HepG2 (cell line): ENCODE results near the gene DYSF. TPM values are rescaled to one million over a fixed set of nuclear protein-coding genes. Genes with fewer than 3 reads are reported as not detected.
A peak's percentile ranks its signal among the peaks of the same experiment; 100 is the strongest.

Experiments
- ARHGAP35 ChIP-seq: sonication (generic); formaldehyde crosslinking; IDR thresholded peaks from 2 replicates; pipeline ENCODE4 v1.9.0; 2022; ENCODE audit warnings: mild to moderate bottlenecking, inconsistent platforms, moderate library complexity, missing genetic modification reagents, borderline replicate concordance
- ATAD3A ChIP-seq: sonication (generic); formaldehyde crosslinking; IDR thresholded peaks from 2 replicates; pipeline ENCODE4 v1.4.0; 2020; ENCODE audit warnings: missing genetic modification reagents
- MYC ChIP-seq: sonication (generic); formaldehyde crosslinking; IDR thresholded peaks from 2 replicates; pipeline ENCODE4 v1.9.0; 2021; ENCODE audit warnings: missing genetic modification reagents, borderline replicate concordance
- NBN ChIP-seq: fragments of 450-650 bp; conservative IDR thresholded peaks from 2 replicates; pipeline ENCODE4 v1.6.1; 2017
- NFE2L1 ChIP-seq: sonication (generic); formaldehyde crosslinking; IDR thresholded peaks from 2 replicates; pipeline ENCODE4 v1.4.0; 2020; ENCODE audit warnings: missing genetic modification reagents, mild to moderate bottlenecking, borderline replicate concordance
- PCBP1 ChIP-seq: fragments of 200-400 bp; formaldehyde crosslinking; IDR thresholded peaks from 2 replicates; pipeline ENCODE4 v1.6.1; 2017; ENCODE audit warnings: mild to moderate bottlenecking, low read depth, low read length, borderline replicate concordance
- RARA ChIP-seq: IDR thresholded peaks from 2 replicates; pipeline ENCODE4 v1.6.1; 2016; ENCODE audit warnings: missing genetic modification reagents, missing compliant biosample characterization
- SALL1 ChIP-seq: sonication (generic); formaldehyde crosslinking; IDR thresholded peaks from 2 replicates; pipeline ENCODE4 v1.8.0; 2022; ENCODE audit warnings: mild to moderate bottlenecking, missing genetic modification reagents
- THAP9 ChIP-seq: sonication (generic); formaldehyde crosslinking; IDR thresholded peaks from 2 replicates; pipeline ENCODE4; 2020; ENCODE audit warnings: missing genetic modification reagents, mild to moderate bottlenecking, borderline replicate concordance
- ZFP41 ChIP-seq: sonication (generic); formaldehyde crosslinking; IDR thresholded peaks from 2 replicates; pipeline ENCODE4 v1.4.0; 2020; ENCODE audit warnings: mild to moderate bottlenecking, missing genetic modification reagents, borderline replicate concordance
- ZNF292 ChIP-seq: sonication (generic); formaldehyde crosslinking; IDR thresholded peaks from 2 replicates; pipeline ENCODE4 v1.8.1; 2022; ENCODE audit warnings: mild to moderate bottlenecking, low read depth, missing genetic modification reagents, borderline replicate concordance
- ZNF567 ChIP-seq: sonication (generic); formaldehyde crosslinking; IDR thresholded peaks from 2 replicates; pipeline ENCODE4 v1.8.1; 2023; ENCODE audit warnings: mild to moderate bottlenecking, missing genetic modification reagents, borderline replicate concordance
- ZNF747 ChIP-seq: sonication (generic); formaldehyde crosslinking; IDR thresholded peaks from 2 replicates; pipeline ENCODE4 v1.8.1; 2023; ENCODE audit warnings: missing genetic modification reagents, mild to moderate bottlenecking, borderline replicate concordance
- ZNF766 ChIP-seq: sonication (generic); formaldehyde crosslinking; IDR thresholded peaks from 2 replicates; pipeline ENCODE4 v1.5.0; 2020; ENCODE audit warnings: missing genetic modification reagents, borderline replicate concordance
- ZNF776 ChIP-seq: sonication (generic); formaldehyde crosslinking; IDR thresholded peaks from 2 replicates; pipeline ENCODE4 v1.4.0; 2020; ENCODE audit warnings: mild to moderate bottlenecking, missing genetic modification reagents
- ZSCAN21 ChIP-seq: sonication (generic); formaldehyde crosslinking; IDR thresholded peaks from 2 replicates; pipeline ENCODE4 v1.8.0; 2022; ENCODE audit warnings: mild to moderate bottlenecking, missing genetic modification reagents, moderate library complexity, borderline replicate concordance
- polyA plus RNA-seq, 8 experiments: library from polyadenylated mRNA; depleted of rRNA in 3 of 8; stranded (reverse) in 7 of 8; unstranded in 1 of 8; fragments of >200 nt; fragmentation: Illumina TruSeq in 4 of 8; extraction: Trizol in 4 of 8; gene quantifications; 2 replicates each; pipeline versions ENCODE4 v1.2.1 to v1.2.3, GENCODE V29; 2011 to 2016; ENCODE audit warnings: low read depth in 4 of 8, missing spikeins in 1 of 8, mixed read lengths in 1 of 8; ENCODE audit not compliant: insufficient read depth in 1 of 8
- total RNA-seq, 5 experiments: library from RNA; depleted of rRNA; stranded (reverse); fragments of >200 nt; fragmentation: Illumina TruSeq; extraction: Trizol; gene quantifications; 2 replicates each; pipeline ENCODE4 v1.2.3, GENCODE V29; 2016; ENCODE audit warnings: low read depth in 1 of 5
- TF ChIP-seq, protein P1 (sequence below): sonication (generic); formaldehyde crosslinking; IDR thresholded peaks from 2 replicates; pipeline ENCODE4 v1.5.0; 2020; ENCODE audit warnings: missing genetic modification reagents
- TF ChIP-seq, protein P2 (sequence below): sonication (generic); formaldehyde crosslinking; conservative IDR thresholded peaks from 2 replicates; pipeline ENCODE4 v1.8.0; 2022; ENCODE audit warnings: missing genetic modification reagents
- TF ChIP-seq, protein P3 (sequence below): fragments of 450-650 bp; IDR thresholded peaks from 2 replicates; pipeline ENCODE4 v1.6.1; 2017
- TF ChIP-seq, protein P4 (sequence below): sonication (generic); formaldehyde crosslinking; IDR thresholded peaks from 2 replicates; pipeline ENCODE4 v1.9.0; 2022; ENCODE audit warnings: missing genetic modification reagents, mild to moderate bottlenecking, borderline replicate concordance

The DYSF gene
- total and polyA plus RNA-seq, 2 of the 13 experiments (the other 11 are each of a cell fraction or from before 2014, with no cell fraction given), result 0.15 to 2.4 TPM

DNA sequence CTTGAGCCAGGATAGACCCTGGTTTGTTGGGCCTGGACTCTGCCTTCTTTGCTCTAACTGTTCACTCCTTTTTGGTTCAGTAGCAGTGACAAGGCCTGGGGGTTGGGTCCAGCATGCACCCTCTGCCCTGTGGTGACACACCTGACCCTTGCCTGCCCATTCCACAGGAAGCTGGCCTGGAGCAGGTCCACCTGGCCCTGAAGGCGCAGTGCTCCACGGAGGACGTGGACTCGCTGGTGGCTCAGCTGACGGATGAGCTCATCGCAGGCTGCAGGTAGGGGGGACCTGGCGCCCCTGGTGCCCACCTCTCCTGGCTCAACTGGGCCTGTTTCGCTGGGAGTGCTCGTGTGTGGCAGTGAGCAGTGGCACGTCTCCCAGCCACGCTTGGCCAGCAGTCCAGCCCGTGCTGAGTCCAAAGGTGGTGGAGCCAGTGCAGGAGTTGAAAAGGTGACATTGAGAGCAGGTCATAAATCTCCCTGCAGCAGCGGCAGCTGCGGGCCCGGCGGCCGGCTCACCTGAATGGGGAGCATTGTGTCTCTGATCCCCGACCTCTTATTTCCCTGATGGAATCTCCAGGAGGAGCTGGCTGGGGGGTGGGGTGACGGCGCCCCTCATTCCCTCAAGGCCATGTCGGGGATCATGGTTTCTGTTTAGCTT is 102.6 kb downstream of the DYSF start (continued):
- TF ChIP-seq RARA (peak; percentile 84), ZNF292 (CRISPR knock-in tag) (peak; percentile 98), ZNF776 (0 out of 2 replicates have a peak, but pooled peaks have one; percentile 40), ZNF747 (CRISPR knock-in tag) (no peak), MYC (peak; percentile 78; the same call in 1 of the 2 replicates), NBN (no peak), NFE2L1 (CRISPR knock-in tag) (0 out of 2 replicates have a peak, but pooled peaks have one; percentile 55), ZNF766 (CRISPR knock-in tag) (no peak), ZFP41 (0 out of 2 replicates have a peak, but pooled peaks have one; percentile 46), THAP9 (CRISPR knock-in tag) (peak; percentile 47; the same call in 1 of the 2 replicates), ZSCAN21 (CRISPR knock-in tag) (0 out of 2 replicates have a peak, but pooled peaks have one; percentile 16), ATAD3A (CRISPR knock-in tag) (no peak), SALL1 (CRISPR knock-in tag) (peak; percentile 82), ARHGAP35 (0 out of 2 replicates have a peak, but pooled peaks have one; percentile 36), PCBP1 (0 out of 2 replicates have a peak, but pooled peaks have one; percentile 22), ZNF567 (peak; percentile 81)
- TF ChIP-seq, protein P1, sequence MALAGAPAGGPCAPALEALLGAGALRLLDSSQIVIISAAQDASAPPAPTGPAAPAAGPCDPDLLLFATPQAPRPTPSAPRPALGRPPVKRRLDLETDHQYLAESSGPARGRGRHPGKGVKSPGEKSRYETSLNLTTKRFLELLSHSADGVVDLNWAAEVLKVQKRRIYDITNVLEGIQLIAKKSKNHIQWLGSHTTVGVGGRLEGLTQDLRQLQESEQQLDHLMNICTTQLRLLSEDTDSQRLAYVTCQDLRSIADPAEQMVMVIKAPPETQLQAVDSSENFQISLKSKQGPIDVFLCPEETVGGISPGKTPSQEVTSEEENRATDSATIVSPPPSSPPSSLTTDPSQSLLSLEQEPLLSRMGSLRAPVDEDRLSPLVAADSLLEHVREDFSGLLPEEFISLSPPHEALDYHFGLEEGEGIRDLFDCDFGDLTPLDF, result no peak
- TF ChIP-seq, protein P2, sequence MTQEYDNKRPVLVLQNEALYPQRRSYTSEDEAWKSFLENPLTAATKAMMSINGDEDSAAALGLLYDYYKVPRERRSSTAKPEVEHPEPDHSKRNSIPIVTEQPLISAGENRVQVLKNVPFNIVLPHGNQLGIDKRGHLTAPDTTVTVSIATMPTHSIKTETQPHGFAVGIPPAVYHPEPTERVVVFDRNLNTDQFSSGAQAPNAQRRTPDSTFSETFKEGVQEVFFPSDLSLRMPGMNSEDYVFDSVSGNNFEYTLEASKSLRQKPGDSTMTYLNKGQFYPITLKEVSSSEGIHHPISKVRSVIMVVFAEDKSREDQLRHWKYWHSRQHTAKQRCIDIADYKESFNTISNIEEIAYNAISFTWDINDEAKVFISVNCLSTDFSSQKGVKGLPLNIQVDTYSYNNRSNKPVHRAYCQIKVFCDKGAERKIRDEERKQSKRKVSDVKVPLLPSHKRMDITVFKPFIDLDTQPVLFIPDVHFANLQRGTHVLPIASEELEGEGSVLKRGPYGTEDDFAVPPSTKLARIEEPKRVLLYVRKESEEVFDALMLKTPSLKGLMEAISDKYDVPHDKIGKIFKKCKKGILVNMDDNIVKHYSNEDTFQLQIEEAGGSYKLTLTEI, result no peak
- TF ChIP-seq, protein P3, sequence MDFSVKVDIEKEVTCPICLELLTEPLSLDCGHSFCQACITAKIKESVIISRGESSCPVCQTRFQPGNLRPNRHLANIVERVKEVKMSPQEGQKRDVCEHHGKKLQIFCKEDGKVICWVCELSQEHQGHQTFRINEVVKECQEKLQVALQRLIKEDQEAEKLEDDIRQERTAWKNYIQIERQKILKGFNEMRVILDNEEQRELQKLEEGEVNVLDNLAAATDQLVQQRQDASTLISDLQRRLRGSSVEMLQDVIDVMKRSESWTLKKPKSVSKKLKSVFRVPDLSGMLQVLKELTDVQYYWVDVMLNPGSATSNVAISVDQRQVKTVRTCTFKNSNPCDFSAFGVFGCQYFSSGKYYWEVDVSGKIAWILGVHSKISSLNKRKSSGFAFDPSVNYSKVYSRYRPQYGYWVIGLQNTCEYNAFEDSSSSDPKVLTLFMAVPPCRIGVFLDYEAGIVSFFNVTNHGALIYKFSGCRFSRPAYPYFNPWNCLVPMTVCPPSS, result no peak
- TF ChIP-seq, protein P4, sequence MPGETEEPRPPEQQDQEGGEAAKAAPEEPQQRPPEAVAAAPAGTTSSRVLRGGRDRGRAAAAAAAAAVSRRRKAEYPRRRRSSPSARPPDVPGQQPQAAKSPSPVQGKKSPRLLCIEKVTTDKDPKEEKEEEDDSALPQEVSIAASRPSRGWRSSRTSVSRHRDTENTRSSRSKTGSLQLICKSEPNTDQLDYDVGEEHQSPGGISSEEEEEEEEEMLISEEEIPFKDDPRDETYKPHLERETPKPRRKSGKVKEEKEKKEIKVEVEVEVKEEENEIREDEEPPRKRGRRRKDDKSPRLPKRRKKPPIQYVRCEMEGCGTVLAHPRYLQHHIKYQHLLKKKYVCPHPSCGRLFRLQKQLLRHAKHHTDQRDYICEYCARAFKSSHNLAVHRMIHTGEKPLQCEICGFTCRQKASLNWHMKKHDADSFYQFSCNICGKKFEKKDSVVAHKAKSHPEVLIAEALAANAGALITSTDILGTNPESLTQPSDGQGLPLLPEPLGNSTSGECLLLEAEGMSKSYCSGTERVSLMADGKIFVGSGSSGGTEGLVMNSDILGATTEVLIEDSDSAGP (CRISPR knock-in tag), result peak; percentile 69; the same call in 1 of the 2 replicates
